Peyer's patch (tissue), 4 donors: Measurements from ENCODE around the gene CDYL. TPM values are rescaled to one million over a fixed set of nuclear protein-coding genes. Genes with fewer than 3 reads are reported as not detected.
A peak's percentile ranks its signal among the peaks of the same experiment; 100 is the strongest.
"Not testable (repeated sequence)": the region's sequence is repeated elsewhere in the genome, so short reads cannot be mapped to it uniquely, and the experiment has no call there.

ENCODE experiments used
- DNase-seq, 3 donors: peaks; one replicate each; pipeline ENCODE4 v3.0.0-alpha.2; 2017 to 2019
- H3K27ac ChIP-seq, 4 donors: fragments of 200-600 bp; sonication (generic); one replicate each; pipeline ENCODE4 v1.5.1; 2016 to 2019
- H3K27me3 ChIP-seq, 2 donors: fragments of 200-600 bp; sonication (generic); one replicate each; pipeline ENCODE4 v1.5.1; 2019
- H3K36me3 ChIP-seq, 3 donors: fragments of 200-600 bp; sonication (generic); one replicate each; pipeline ENCODE4 v1.5.1; 2016 to 2019
- H3K4me1 ChIP-seq, 4 donors: fragments of 200-600 bp; sonication (generic); one replicate each; pipeline ENCODE4 v1.5.1; 2016 to 2019
- H3K4me3 ChIP-seq, 4 donors: fragments of 200-600 bp; sonication (generic); 1 replicate in 3 of 4; 2 replicates in 1 of 4; pipeline ENCODE4 v1.5.1; 2016 to 2019; ENCODE audit warnings: mild to moderate bottlenecking in 1 of 4
- H3K9me3 ChIP-seq, 4 donors: fragments of 200-600 bp; sonication (generic); one replicate each; pipeline ENCODE4 v1.5.1; 2016 to 2019; ENCODE audit warnings: mild to moderate bottlenecking in 1 of 4
- POLR2A ChIP-seq, 2 donors: fragments of 450-650 bp; IDR thresholded peaks; one replicate each; pipeline ENCODE4 v1.5.1; 2017; ENCODE audit warnings: antibody characterized with exemption in 2 of 2, mild to moderate bottlenecking in 2 of 2, moderate library complexity in 2 of 2
- total RNA-seq, 4 donors: library from RNA; depleted of rRNA; stranded (reverse); fragments of >200 nt; gene quantifications; one replicate each; pipeline ENCODE4 v1.1.0, GENCODE V29; 2016
- TF ChIP-seq, protein P1 (sequence below), 6 experiments: fragments of 450-650 bp in 4 of 6; fragments of 200-600 bp in 2 of 6; sonication (generic) in 1 of 6; IDR thresholded peaks; one replicate each; pipeline ENCODE4 v1.5.1; 2017 to 2019; ENCODE audit warnings: antibody characterized with exemption in 6 of 6, mild to moderate bottlenecking in 3 of 6, moderate library complexity in 1 of 6

The CDYL gene
- total RNA-seq, 4 donors from 2014 or later: 31.2 to 77.6 (median 35.2) TPM

DNA sequence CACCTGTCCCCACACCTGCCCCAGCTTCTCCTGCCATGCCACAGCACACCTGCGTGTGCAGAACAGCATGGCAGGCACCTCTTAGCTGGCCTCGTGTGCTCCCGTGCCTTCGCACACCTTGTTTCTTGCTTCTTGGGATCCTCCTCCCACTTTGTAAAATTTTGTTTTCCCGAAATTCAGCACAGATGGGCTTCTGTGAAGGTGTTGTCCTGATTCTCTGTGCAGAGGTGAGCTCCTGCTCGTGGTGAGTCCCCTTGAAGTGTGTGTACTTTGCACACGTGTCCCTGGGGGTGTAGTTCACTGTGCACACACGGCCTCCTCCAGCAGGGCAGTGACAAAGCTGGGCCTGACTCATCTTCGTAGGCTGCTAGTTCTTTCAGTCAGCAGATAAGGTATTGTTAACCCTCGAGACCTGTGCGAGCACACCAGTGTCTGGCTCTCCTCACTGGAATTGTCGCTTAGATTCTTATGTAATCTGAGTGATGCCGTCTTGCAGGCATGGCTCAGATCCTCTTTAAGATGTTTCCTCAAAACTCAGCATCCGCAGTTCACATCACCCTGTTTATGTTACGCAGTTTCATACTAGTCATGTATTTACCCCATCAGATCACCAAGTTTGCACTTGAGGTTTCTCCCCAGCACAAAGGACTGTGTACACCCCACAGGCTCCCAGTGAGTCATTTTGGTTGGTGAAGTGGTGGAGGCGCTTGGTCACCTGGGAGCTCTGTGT lies 77.7 kb downstream of the CDYL start:
- peak in 2 of 3 donors; percentile 62 to 72 for DNase-seq
- TF ChIP-seq POLR2A (IDR thresholded peaks at IDR 0.05): no peak
- TF ChIP-seq, protein P1, sequence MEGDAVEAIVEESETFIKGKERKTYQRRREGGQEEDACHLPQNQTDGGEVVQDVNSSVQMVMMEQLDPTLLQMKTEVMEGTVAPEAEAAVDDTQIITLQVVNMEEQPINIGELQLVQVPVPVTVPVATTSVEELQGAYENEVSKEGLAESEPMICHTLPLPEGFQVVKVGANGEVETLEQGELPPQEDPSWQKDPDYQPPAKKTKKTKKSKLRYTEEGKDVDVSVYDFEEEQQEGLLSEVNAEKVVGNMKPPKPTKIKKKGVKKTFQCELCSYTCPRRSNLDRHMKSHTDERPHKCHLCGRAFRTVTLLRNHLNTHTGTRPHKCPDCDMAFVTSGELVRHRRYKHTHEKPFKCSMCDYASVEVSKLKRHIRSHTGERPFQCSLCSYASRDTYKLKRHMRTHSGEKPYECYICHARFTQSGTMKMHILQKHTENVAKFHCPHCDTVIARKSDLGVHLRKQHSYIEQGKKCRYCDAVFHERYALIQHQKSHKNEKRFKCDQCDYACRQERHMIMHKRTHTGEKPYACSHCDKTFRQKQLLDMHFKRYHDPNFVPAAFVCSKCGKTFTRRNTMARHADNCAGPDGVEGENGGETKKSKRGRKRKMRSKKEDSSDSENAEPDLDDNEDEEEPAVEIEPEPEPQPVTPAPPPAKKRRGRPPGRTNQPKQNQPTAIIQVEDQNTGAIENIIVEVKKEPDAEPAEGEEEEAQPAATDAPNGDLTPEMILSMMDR (IDR thresholded peaks at IDR 0.05): peak in 3 of 6 experiments; percentile 16 to 25 (median 24)
- no peak overlapping the region for H3K27ac ChIP-seq
- no peak overlapping the region for H3K4me3 ChIP-seq
- H3K36me3 ChIP-seq: no peaks in the 10 kb centered on the region
- no peaks in the 10 kb centered on the region for H3K9me3 ChIP-seq
- H3K27me3 ChIP-seq: no peaks in the 10 kb centered on the region
- peaks cover 0 to 19% (median 0%) of the 10 kb centered on the region in 4 donors for H3K4me1 ChIP-seq

DNA sequence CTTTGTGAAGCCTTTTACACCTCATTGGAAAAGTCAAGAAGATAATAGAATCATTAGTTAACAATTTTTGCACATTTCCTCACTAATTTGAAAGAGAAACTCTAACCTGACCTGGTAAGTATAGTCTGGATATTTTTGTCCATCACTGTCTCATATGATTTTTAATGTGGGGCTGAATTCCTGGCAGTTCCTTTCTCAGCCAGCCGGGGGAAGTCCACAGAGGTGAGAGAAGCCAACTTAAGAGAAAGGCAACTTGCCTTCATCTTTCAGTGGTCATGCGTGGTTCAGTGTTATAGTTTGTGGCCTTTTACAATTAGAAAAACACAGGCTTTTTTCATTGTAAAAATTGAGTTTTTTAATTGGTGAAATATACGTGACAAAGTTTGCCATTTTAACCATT lies 80.6 kb downstream of the CDYL start:
- no peaks in the 10 kb centered on the region for H3K9me3 ChIP-seq
- H3K4me1 ChIP-seq: peaks cover 0 to 17% (median 0%) of the 10 kb centered on the region in 4 donors
- no peak overlapping the region for H3K4me3 ChIP-seq
- no peak overlapping the region for H3K27ac ChIP-seq
- no peaks in the 10 kb centered on the region for H3K27me3 ChIP-seq
- H3K36me3 ChIP-seq: no peaks in the 10 kb centered on the region
- TF ChIP-seq POLR2A (IDR thresholded peaks at IDR 0.05): no peak
- DNase-seq: no peak

DNA sequence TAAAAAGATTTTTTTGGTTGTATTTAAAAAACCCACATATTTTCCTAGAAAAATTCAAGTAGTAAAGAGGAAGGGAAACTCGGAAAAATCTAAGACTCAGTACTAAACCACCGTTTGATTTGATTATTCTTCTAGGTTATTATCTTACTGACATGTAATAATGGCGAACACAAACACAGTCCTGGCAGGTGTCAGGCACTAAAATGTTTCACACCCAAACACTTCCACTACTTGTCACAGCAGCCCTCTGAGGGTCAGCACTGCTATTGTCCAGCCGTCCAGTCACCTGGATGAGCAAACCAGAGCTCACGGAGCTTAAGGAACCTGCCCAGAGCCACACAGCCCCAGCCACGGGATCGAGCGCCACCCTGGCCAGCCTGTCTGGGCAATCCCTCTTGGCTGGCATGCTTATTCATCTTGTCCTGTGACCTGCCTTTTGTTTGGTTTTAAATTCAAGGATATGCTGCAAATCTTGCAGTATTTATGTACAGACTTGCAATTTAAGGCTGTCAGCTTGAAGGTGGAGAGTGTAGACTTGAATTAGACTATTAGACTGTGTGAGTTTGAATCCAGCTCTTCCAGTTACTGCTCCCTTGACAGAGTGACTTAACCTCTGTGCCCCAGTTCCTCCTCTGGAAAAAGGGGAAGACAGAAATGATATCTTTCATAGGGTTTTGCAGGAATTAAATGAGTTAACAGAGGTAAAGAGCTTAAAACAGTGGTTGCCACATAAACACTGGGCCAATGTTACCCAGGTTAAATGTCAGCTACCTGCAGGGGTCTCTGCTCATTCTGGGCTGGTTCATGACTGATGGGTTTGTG lies 82.2 kb downstream of the CDYL start:
- H3K27ac ChIP-seq: no peak overlapping the region
- H3K9me3 ChIP-seq: no peaks in the 10 kb centered on the region
- peaks cover 0 to 16% (median 0%) of the 10 kb centered on the region in 4 donors for H3K4me1 ChIP-seq
- H3K36me3 ChIP-seq: no peaks in the 10 kb centered on the region
- no peaks in the 10 kb centered on the region for H3K27me3 ChIP-seq
- no peak for DNase-seq
- TF ChIP-seq, protein P1 (IDR thresholded peaks at IDR 0.05): no peak
- TF ChIP-seq POLR2A (IDR thresholded peaks at IDR 0.05): no peak
- H3K4me3 ChIP-seq: no peak overlapping the region

DNA sequence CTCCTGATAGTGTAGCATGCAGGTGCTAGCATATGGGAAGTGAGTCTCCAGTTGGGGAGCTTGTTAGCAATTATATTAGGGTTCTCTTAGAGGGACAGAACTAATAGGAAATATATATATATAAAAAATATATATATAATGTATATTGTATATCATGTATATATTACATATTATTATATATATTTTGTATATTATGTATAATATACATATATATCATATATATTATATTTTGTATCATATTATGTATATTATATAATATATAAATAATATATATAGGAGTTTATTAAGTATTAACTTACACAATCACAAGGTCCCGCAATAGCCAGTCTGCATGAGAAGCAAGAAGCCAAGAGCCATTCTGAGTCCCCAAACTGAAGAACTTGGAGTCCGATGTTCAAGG lies 84.2 kb downstream of the CDYL start:
- no peak for DNase-seq
- H3K4me3 ChIP-seq: no peak overlapping the region
- no peaks in the 10 kb centered on the region for H3K27me3 ChIP-seq
- H3K4me1 ChIP-seq: peaks cover 0 to 8% (median 0%) of the 10 kb centered on the region in 4 donors
- no peak overlapping the region for H3K27ac ChIP-seq
- no peak for TF ChIP-seq POLR2A (IDR thresholded peaks at IDR 0.05)
- TF ChIP-seq, protein P1 (IDR thresholded peaks at IDR 0.05): no peak
- no peaks in the 10 kb centered on the region for H3K9me3 ChIP-seq
- H3K36me3 ChIP-seq: no peaks in the 10 kb centered on the region

DNA sequence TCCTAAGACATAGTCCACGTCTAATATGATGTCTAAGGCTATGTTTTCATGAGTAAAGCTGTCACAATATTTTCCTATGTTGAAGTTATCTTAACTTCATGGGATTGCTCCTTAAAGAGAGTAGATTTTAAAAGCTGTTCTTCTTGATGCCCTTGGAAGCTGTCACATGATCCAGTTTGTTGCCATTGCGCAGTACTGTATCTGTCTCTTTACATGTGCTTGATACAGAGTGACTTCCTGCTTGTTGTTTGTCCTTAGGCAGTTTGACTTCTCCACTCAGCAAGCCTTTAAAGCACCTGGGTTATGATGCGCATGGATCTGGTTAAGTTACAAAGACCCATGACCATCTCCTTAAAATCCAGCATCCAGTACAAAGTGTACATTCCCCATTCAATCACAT lies 85.4 kb downstream of the CDYL start:
- Histone ChIP-seq H3K9me3 (no peaks in the 10 kb centered on the region), H3K36me3 (no peaks in the 10 kb centered on the region), H3K4me1 (peaks cover 0 to 8% (median 0%) of the 10 kb centered on the region in 4 donors), H3K27ac (no peak overlapping the region), H3K27me3 (no peaks in the 10 kb centered on the region), H3K4me3 (no peak overlapping the region)
- TF ChIP-seq, protein P1 (IDR thresholded peaks at IDR 0.05): no peak
- TF ChIP-seq POLR2A (IDR thresholded peaks at IDR 0.05): no peak
- no peak for DNase-seq

DNA sequence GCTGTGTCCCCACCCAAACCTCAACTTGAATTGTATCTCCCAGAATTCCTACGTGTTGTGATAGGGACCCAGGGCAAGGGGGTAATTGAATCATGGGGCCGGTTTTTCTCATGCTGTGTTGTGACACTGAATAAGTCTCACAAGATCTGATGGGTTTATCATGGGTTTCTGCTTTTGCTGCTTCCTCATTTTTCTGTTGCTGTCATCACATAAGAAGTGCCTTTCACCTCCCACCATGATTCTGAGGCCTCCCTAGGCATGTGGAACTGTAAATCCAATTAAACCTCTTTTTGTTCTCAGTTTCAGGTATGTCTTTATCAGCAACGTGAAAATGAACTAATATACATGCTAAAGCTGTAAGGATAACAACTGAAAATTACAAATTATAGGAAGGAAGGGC lies 88.3 kb downstream of the CDYL start:
- no peak for TF ChIP-seq POLR2A (IDR thresholded peaks at IDR 0.05)
- TF ChIP-seq, protein P1 (IDR thresholded peaks at IDR 0.05): no peak
- Histone ChIP-seq H3K9me3 (no peaks in the 10 kb centered on the region), H3K27me3 (no peaks in the 10 kb centered on the region), H3K4me3 (no peak overlapping the region), H3K4me1 (no peaks in the 10 kb centered on the region), H3K27ac (no peak overlapping the region), H3K36me3 (no peaks in the 10 kb centered on the region)
- no peak for DNase-seq

DNA sequence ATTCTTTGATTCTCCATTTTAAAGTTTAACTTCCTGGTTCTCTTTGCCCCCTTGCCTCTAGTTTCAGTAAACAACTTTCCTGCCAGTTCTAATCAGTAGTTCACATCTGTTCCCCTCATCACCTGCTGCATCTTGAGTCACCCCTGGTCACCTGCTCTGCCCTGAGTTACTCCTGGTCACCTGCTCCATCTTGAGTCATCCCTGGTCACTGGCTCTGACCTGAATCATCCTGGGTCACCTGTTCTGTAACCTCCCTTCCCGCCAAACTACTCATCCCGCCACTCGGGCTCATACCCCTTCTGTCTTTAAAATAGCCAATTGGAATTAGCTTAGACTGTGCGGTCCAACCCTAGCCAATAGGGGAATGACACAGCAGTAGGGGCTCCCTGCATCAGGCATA lies 88.8 kb downstream of the CDYL start:
- not testable (repeated sequence) for H3K27ac ChIP-seq, H3K36me3 ChIP-seq, H3K4me1 ChIP-seq, H3K9me3 ChIP-seq, H3K27me3 ChIP-seq, H3K4me3 ChIP-seq
- DNase-seq: peak in 1 of 3 donors; percentile 69
